Prostate gland (tissue), 2 donors: ENCODE results near the gene PLEKHG7. TPM values are rescaled to one million over a fixed set of nuclear protein-coding genes. Genes with fewer than 3 reads are reported as not detected.

ENCODE experiments used
- DNase-seq: peaks from one replicate; pipeline ENCODE4 v3.0.0-alpha.2; 2019; ENCODE audit warnings: low spot score
- H3K27ac ChIP-seq, 2 donors: fragments of 200-600 bp; sonication (generic); 2 replicates each; pipeline ENCODE4 v1.5.1; 2017 to 2019
- H3K27me3 ChIP-seq: fragments of 200-600 bp; sonication (generic); replicated peaks from 2 replicates; pipeline ENCODE4 v1.5.1; 2019; ENCODE audit not compliant: insufficient read depth
- H3K36me3 ChIP-seq, 2 donors: fragments of 200-600 bp; sonication (generic); 1 replicate in 1 of 2; 2 replicates in 1 of 2; pipeline versions ENCODE4 v1.5.1 to v1.8.1; 2017 to 2019
- H3K4me1 ChIP-seq: fragments of 200-600 bp; sonication (generic); replicated peaks from 2 replicates; pipeline ENCODE4 v1.5.1; 2019
- H3K4me3 ChIP-seq, 2 donors: fragments of 200-600 bp; sonication (generic); 2 replicates each; pipeline ENCODE4 v1.5.1; 2017 to 2019
- H3K9me3 ChIP-seq: fragments of 200-600 bp; sonication (generic); 2 replicates; pipeline ENCODE4 v1.5.1; 2017
- POLR2A ChIP-seq: fragments of 450-650 bp; IDR thresholded peaks from one replicate; pipeline ENCODE4 v1.6.1; 2016; ENCODE audit warnings: antibody characterized with exemption, mild to moderate bottlenecking
- POLR2AphosphoS5 ChIP-seq: sonication (generic); formaldehyde crosslinking; IDR thresholded peaks from one replicate; pipeline ENCODE4 v1.6.1; 2017; ENCODE audit warnings: antibody characterized with exemption
- WGBS: methylation state at CpG from one replicate; pipeline ENCODE4 v1.1.5; 2018; 5-methylcytosine and 5-hydroxymethylcytosine counted together
- intact Hi-C: fragments of 100-400 bp; cut with DNase I; formaldehyde crosslinking; loops from one replicate; pipeline ENCODE4 v1.14.2; 2022
- total RNA-seq, 2 donors: library from RNA; depleted of rRNA; stranded (reverse); fragments of >200 nt; gene quantifications; one replicate each; pipeline ENCODE4 v1.1.0, GENCODE V29; 2016
- TF ChIP-seq, protein P1 (sequence below), 4 experiments: fragments of 200-600 bp in 2 of 4; fragments of 450-650 bp in 2 of 4; sonication (generic) in 2 of 4; IDR thresholded peaks; 1 replicate in 3 of 4; 2 replicates in 1 of 4; pipeline ENCODE4 v1.5.1; 2016 to 2019; ENCODE audit warnings: antibody characterized with exemption in 4 of 4, mild to moderate bottlenecking in 2 of 4, moderate library complexity in 2 of 4

Gene PLEKHG7
- total RNA-seq, 2 donors from 2014 or later, result 0.50 to 1.4 TPM

DNA sequence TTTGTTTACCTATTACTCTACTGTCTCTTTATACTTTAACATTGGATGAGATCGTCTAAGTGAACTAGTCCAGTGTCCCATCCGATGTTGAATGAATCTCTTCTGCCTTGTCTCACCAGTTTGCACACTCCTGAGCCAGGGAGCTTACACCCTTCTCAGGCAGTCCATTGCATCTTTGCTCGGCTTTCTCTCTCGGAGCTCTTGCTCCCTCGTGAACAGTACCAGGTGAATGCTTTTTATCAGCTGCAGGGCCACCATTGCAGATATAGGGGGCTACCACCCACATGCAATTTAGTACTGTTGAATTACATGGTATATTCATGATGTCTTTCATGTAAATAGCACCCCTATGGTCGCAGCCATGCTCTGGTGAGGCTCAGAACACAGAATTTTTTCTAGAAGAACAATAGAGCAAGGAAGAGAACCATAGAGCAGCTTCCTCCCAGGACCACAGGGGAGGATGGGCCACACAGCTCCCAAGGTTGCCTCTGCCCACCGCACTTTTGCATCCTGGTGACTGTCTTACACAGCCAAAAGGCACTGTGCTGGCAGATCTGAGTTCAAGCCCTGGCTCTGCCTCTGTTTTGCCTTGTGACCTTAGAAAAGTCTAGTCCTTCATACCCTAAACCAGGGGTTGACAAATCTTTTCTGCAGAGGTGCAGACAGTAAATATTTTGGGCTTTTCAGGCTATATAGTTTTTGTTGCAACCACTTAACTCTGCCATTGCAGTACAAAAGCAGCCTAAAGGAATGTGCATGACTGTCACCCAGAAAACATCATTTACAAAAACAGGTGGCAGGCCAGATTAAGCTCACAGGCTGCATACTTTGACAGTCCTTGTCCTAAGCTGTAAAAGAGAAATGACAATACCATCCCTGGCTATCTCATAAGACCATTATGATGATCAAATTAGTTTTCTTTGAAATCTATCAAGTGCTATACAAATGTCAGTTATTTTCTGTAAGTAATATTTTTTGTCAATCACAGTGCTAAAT is 35.4 kb downstream of the PLEKHG7 start:
- WGBS, result 86% methylated on average over 7 of the region's 7 CpGs
- TF ChIP-seq POLR2A (no peak), POLR2AphosphoS5 (no peak)
- TF ChIP-seq, protein P1, sequence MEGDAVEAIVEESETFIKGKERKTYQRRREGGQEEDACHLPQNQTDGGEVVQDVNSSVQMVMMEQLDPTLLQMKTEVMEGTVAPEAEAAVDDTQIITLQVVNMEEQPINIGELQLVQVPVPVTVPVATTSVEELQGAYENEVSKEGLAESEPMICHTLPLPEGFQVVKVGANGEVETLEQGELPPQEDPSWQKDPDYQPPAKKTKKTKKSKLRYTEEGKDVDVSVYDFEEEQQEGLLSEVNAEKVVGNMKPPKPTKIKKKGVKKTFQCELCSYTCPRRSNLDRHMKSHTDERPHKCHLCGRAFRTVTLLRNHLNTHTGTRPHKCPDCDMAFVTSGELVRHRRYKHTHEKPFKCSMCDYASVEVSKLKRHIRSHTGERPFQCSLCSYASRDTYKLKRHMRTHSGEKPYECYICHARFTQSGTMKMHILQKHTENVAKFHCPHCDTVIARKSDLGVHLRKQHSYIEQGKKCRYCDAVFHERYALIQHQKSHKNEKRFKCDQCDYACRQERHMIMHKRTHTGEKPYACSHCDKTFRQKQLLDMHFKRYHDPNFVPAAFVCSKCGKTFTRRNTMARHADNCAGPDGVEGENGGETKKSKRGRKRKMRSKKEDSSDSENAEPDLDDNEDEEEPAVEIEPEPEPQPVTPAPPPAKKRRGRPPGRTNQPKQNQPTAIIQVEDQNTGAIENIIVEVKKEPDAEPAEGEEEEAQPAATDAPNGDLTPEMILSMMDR (IDR thresholded peaks at IDR 0.05), result no peak
- H3K27me3 ChIP-seq, result no peaks in the 10 kb centered on the region

DNA sequence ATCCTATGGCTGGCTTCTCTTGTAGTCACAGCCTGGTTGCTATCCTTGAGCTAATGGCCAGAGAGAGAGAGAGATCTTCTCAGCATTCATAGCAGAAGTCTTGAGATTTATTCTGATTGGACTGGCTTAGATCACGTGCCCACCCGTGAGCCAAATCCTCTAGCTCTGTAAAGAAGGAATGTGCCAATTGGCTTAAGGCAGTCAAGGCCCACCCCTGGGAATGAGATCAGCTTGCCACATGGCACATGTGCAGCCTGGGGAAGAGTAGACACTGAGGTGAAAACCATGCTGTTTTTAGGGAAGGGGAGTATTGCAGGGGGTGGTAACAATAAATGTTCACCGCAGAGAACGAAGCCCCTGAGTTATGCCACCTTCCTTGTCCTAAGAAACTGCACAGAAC is 36.3 kb downstream of the PLEKHG7 start:
- DNase-seq, result no peak
- no peaks in the 10 kb centered on the region for H3K27me3 ChIP-seq
- H3K27ac ChIP-seq, result no peak overlapping the region
- WGBS, result 77% methylated on average over 4 of the region's 4 CpGs
- intact Hi-C loops, result no loop called here
- H3K9me3 ChIP-seq, result no peaks in the 10 kb centered on the region
- H3K4me1 ChIP-seq, result no peaks in the 10 kb centered on the region
- H3K4me3 ChIP-seq, result no peak overlapping the region
- no peaks in the 10 kb centered on the region for H3K36me3 ChIP-seq
- TF ChIP-seq, protein P1 (IDR thresholded peaks at IDR 0.05), result no peak
- TF ChIP-seq POLR2AphosphoS5 (no peak), POLR2A (no peak)

More for the DNA sequence above, 35.4 kb downstream of the PLEKHG7 start:
- no peaks in the 10 kb centered on the region for H3K4me1 ChIP-seq
- no peak overlapping the region for H3K4me3 ChIP-seq
- H3K36me3 ChIP-seq, result no peaks in the 10 kb centered on the region
- no peak for DNase-seq
- intact Hi-C loops, result no loop called here
- no peak overlapping the region for H3K27ac ChIP-seq
- no peaks in the 10 kb centered on the region for H3K9me3 ChIP-seq

DNA sequence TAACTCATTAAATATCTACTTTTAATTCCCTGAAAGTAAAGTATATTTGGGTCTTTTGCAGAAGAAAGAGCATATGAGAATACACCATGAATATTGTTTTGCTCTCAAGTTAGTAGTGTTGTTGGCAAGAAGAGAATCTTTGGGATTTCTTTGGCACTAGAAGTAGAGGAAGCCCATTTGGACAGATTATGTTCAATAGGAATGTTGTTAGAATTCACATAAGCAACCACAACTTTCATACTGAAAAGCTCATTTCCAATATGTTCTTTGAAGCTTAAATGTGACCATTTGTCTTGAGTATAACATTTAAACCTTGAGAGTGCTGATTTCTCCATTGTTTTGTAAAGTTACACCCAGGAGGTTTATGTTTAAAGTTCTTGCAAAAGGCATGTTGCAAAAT is 37.6 kb downstream of the PLEKHG7 start:
- no peak for TF ChIP-seq POLR2AphosphoS5
- TF ChIP-seq, protein P1 (IDR thresholded peaks at IDR 0.05), result no peak
- TF ChIP-seq POLR2A, result no peak
- intact Hi-C loops, result no loop called here

DNA sequence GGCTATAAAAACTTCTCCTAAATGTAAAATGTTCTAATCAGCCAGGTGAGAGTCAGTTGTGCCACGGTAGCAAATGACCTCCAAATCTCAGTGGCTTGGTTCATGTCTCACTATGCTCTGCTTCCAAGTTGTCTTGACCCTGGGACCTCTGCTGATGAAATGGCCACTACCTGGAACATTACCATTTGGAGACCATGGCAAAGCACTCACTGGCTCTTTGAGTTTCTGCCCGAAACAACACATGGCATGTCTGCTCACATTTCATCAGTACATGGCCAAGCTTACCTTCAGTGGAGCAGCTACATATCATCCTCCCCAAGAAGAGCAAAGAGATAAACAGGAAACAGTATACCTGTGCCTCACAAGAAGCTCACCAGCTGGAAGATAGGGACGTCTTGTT is 40.2 kb downstream of the PLEKHG7 start:
- no peaks in the 10 kb centered on the region for H3K9me3 ChIP-seq
- H3K4me1 ChIP-seq, result no peaks in the 10 kb centered on the region
- 83% methylated on average over 3 of the region's 3 CpGs for WGBS
- intact Hi-C loops, result no loop called here
- no peak for DNase-seq
- no peak overlapping the region for H3K4me3 ChIP-seq
- H3K36me3 ChIP-seq, result no peaks in the 10 kb centered on the region
- TF ChIP-seq POLR2AphosphoS5 (no peak), POLR2A (no peak)
- TF ChIP-seq, protein P1 (IDR thresholded peaks at IDR 0.05), result no peak
- H3K27ac ChIP-seq, result no peak overlapping the region
- H3K27me3 ChIP-seq, result no peaks in the 10 kb centered on the region

More for the DNA sequence above, 37.6 kb downstream of the PLEKHG7 start:
- no peak overlapping the region for H3K4me3 ChIP-seq
- no peaks in the 10 kb centered on the region for H3K4me1 ChIP-seq
- no peak overlapping the region for H3K27ac ChIP-seq
- no peaks in the 10 kb centered on the region for H3K36me3 ChIP-seq
- no peak for DNase-seq
- no peaks in the 10 kb centered on the region for H3K9me3 ChIP-seq
- no peaks in the 10 kb centered on the region for H3K27me3 ChIP-seq
